CD8-positive, alpha-beta memory T cell (primary cell): ENCODE data around the gene NAALADL2. TPM values are rescaled to one million over a fixed set of nuclear protein-coding genes. Genes with fewer than 3 reads are reported as not detected.

Experiments used
- CTCF ChIA-PET: fragments of 350-600 bp; sonication (Branson Sonifier 250); formaldehyde crosslinking; loops from one replicate; lab custom pipeline; 2021; ENCODE audit warnings: antibody characterized with exemption; lab: Charles Lee
- POLR2A ChIA-PET: fragments of 350-600 bp; sonication (Branson Sonifier 250); formaldehyde crosslinking; loops from one replicate; lab custom pipeline; 2021; ENCODE audit warnings: antibody characterized with exemption; lab: Charles Lee
- DNase-seq, 5 donors: peaks; one replicate each; pipeline versions ENCODE4 v3.0.0 to v3.0.0-alpha.2; 2020 to 2022; ENCODE audit warnings: mixed read lengths in 1 of 5
- H3K27ac ChIP-seq: one replicate; pipeline ENCODE4 v1.7.0; 2013; ENCODE audit warnings: low read depth, mild to moderate bottlenecking, low read length, moderate library complexity
- H3K27me3 ChIP-seq: 2 replicates; pipeline ENCODE4 v1.7.0; 2013; ENCODE audit warnings: low read length, mild to moderate bottlenecking; ENCODE audit not compliant: insufficient read depth, poor library complexity, severe bottlenecking
- H3K36me3 ChIP-seq: 2 replicates; pipeline ENCODE4 v1.7.0; 2013; ENCODE audit warnings: mild to moderate bottlenecking, low read length, moderate library complexity; ENCODE audit not compliant: insufficient read depth
- H3K4me1 ChIP-seq: 2 replicates; pipeline ENCODE4 v1.7.0; 2013; ENCODE audit warnings: mild to moderate bottlenecking, low read length, moderate library complexity; ENCODE audit not compliant: insufficient read depth
- H3K4me3 ChIP-seq: 2 replicates; pipeline ENCODE4 v1.7.0; 2013; ENCODE audit warnings: mild to moderate bottlenecking, low read length
- H3K9me3 ChIP-seq: 2 replicates; pipeline ENCODE4 v1.7.0; 2013; ENCODE audit warnings: mild to moderate bottlenecking, low read length
- H3K27ac Mint-ChIP-seq, 8 donors: one replicate each; pipeline ENCODE4 v1.8.0; 2020 to 2021; ENCODE audit warnings: mixed read lengths in 8 of 8, mild to moderate bottlenecking in 6 of 8, inconsistent platforms in 3 of 8, moderate library complexity in 3 of 8
- H3K27me3 Mint-ChIP-seq, 2 donors: one replicate each; pipeline ENCODE4 v1.8.0; 2020 to 2021; ENCODE audit warnings: mixed read lengths in 2 of 2, mild to moderate bottlenecking in 1 of 2, moderate library complexity in 1 of 2
- H3K36me3 Mint-ChIP-seq, 3 donors: one replicate each; pipeline ENCODE4 v1.8.0; 2020 to 2021; ENCODE audit warnings: mixed read lengths in 3 of 3, inconsistent platforms in 1 of 3, mild to moderate bottlenecking in 1 of 3
- H3K4me1 Mint-ChIP-seq, 3 donors: one replicate each; pipeline ENCODE4 v1.8.0; 2020 to 2021; ENCODE audit warnings: mixed read lengths in 3 of 3, inconsistent platforms in 1 of 3, mild to moderate bottlenecking in 1 of 3
- H3K4me3 Mint-ChIP-seq, 7 donors: one replicate each; pipeline ENCODE4 v1.8.0; 2020 to 2021; ENCODE audit warnings: mixed read lengths in 7 of 7, mild to moderate bottlenecking in 6 of 7, moderate library complexity in 4 of 7, inconsistent platforms in 2 of 7
- H3K9me3 Mint-ChIP-seq, 5 donors: one replicate each; pipeline ENCODE4 v1.8.0; 2020 to 2022; ENCODE audit warnings: mixed read lengths in 5 of 5, mild to moderate bottlenecking in 3 of 5, moderate library complexity in 2 of 5, inconsistent platforms in 1 of 5
- polyA plus RNA-seq: library from polyadenylated mRNA; unstranded; fragments of 300-500 nt; fragmentation: Illumina TruSeq; gene quantifications from one replicate; pipeline ENCODE4 v1.2.3, GENCODE V29; 2021
- total RNA-seq, 2 experiments: library from RNA; stranded (reverse); gene quantifications; one replicate each; pipeline ENCODE4 v1.2.3, GENCODE V29; 2021

Gene NAALADL2
- total and polyA plus RNA-seq, 3 experiments from 2014 or later = not detected

DNA sequence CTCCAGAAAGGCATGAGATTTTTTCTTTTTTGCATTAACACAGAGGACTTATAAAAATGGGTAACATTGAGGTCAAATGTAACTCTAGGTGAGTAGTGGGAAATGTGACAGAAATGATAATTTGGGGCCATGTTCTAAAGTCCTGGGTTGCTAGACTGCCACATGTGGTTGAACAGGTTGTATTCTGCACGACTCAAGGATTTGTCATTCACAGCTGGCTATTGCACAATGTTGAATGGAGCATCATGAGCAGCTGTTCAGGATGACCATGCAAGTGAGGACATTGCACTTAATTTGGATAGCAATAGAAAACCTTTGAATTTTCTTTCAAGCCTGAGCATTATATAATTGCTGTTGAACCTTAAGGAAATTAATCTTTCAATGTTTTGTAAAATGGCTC, 396.6 kb downstream of the NAALADL2 start:
- Mint-ChIP-seq H3K4me3 (no peak overlapping the region), H3K27ac (no peak overlapping the region), H3K4me1 (no peaks in the 10 kb centered on the region), H3K9me3 (peaks cover 0 to 33% (median 6%) of the 10 kb centered on the region in 5 donors), H3K36me3 (no peaks in the 10 kb centered on the region), H3K27me3 (no peaks in the 10 kb centered on the region)
- Histone ChIP-seq H3K27ac (no peak overlapping the region), H3K9me3 (no peaks in the 10 kb centered on the region), H3K4me3 (no peak overlapping the region), H3K27me3 (no peaks in the 10 kb centered on the region), H3K4me1 (no peaks in the 10 kb centered on the region), H3K36me3 (no peaks in the 10 kb centered on the region)
- POLR2A ChIA-PET = no interaction called here
- DNase-seq = no peak
- CTCF ChIA-PET = no interaction called here

DNA sequence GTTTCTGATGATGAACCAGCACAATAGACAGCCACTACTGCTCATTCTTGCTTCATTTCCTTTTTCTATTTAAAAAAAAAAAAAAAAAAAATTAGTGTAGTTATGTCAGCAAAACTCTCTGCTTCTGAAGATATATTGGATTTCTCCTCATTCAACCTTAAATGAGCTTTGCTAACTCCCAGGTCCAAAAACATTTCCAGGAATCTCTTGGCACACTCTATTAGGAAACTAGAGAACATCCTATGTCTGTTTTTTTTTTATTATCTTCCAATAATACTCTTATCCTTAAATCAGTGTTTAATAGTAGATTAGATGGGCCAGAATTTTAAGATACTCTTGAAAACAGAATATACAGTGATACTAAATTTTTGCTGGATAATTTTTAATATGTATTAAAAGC, 398.0 kb downstream of the NAALADL2 start:
- no peaks in the 10 kb centered on the region for H3K4me1 Mint-ChIP-seq
- no peaks in the 10 kb centered on the region for H3K4me1 ChIP-seq
- H3K9me3 ChIP-seq = no peaks in the 10 kb centered on the region
- CTCF ChIA-PET = no interaction called here
- H3K4me3 Mint-ChIP-seq = no peak overlapping the region
- H3K27ac ChIP-seq = no peak overlapping the region
- H3K27ac Mint-ChIP-seq = no peak overlapping the region
- DNase-seq = no peak
- H3K36me3 Mint-ChIP-seq = no peaks in the 10 kb centered on the region
- H3K9me3 Mint-ChIP-seq = peaks cover 0 to 21% (median 6%) of the 10 kb centered on the region in 5 donors
- no peaks in the 10 kb centered on the region for H3K27me3 Mint-ChIP-seq
- POLR2A ChIA-PET = no interaction called here
- no peaks in the 10 kb centered on the region for H3K36me3 ChIP-seq
- H3K27me3 ChIP-seq = no peaks in the 10 kb centered on the region
- H3K4me3 ChIP-seq = no peak overlapping the region

DNA sequence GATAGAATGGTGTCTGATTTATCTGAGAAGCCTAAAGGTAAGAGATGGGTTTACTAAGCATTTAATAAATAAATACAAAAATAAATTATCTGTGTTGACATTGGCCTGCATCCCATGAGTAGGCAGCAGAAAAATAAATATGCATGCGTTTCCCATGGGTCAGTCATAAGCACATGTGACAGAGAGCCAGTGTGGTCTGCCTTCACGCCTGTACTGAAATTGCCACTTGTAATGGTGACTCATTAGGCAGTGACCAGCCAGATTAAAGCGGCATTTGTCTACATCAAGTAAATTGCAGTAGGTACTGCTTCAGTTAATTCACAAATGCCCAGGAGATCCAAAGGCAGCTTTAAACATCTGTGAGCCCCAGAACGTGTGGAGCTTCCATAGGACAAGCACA, 399.6 kb downstream of the NAALADL2 start:
- POLR2A ChIA-PET = no interaction called here
- no peaks in the 10 kb centered on the region for H3K36me3 Mint-ChIP-seq
- H3K4me3 Mint-ChIP-seq = no peak overlapping the region
- H3K27me3 Mint-ChIP-seq = no peaks in the 10 kb centered on the region
- Histone ChIP-seq H3K27ac (no peak overlapping the region), H3K4me1 (no peaks in the 10 kb centered on the region), H3K4me3 (no peak overlapping the region), H3K27me3 (no peaks in the 10 kb centered on the region), H3K9me3 (no peaks in the 10 kb centered on the region), H3K36me3 (no peaks in the 10 kb centered on the region)
- DNase-seq = no peak
- no peaks in the 10 kb centered on the region for H3K4me1 Mint-ChIP-seq
- CTCF ChIA-PET = no interaction called here
- H3K9me3 Mint-ChIP-seq = peaks cover 0 to 13% (median 6%) of the 10 kb centered on the region in 5 donors
- H3K27ac Mint-ChIP-seq = no peak overlapping the region

DNA sequence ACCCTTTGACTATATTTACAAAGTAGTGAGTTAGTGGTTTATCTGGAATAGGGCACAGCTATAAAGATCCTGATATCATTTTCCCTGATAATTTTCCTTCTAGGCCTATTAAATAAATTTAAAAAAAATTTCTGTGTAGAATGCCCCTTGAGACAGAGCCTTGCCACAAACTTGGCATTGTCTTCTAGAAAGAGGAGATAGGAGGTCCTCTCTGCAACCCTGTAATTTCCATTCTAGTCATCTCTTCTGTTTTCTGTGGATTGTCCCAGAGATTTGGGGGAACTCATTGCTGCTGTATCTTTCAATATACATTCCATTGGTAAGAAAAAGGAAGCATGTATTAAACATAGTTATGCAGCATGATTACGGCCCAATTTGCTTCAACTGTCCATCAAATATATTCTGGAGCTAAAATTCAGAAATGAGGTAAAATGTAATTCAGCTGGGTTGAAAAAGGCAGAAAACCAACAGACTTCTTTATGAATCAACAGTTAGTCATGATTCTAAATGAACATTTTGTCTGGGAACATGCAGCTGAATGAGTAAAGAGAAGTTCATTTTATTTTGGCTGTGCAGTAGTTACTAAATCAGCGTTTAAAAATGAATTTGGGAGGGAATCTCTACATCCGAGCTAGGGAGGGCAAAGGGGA, 401.1 kb downstream of the NAALADL2 start:
- CTCF ChIA-PET = no interaction called here
- Mint-ChIP-seq H3K27me3 (no peaks in the 10 kb centered on the region), H3K4me1 (no peaks in the 10 kb centered on the region), H3K9me3 (peaks cover 0 to 18% (median 4%) of the 10 kb centered on the region in 5 donors), H3K27ac (no peak overlapping the region), H3K36me3 (no peaks in the 10 kb centered on the region), H3K4me3 (no peak overlapping the region)
- no peaks in the 10 kb centered on the region for H3K27me3 ChIP-seq
- DNase-seq = no peak
- H3K4me3 ChIP-seq = no peak overlapping the region
- no peaks in the 10 kb centered on the region for H3K9me3 ChIP-seq
- POLR2A ChIA-PET = no interaction called here
- no peaks in the 10 kb centered on the region for H3K4me1 ChIP-seq
- no peaks in the 10 kb centered on the region for H3K36me3 ChIP-seq
- no peak overlapping the region for H3K27ac ChIP-seq

DNA sequence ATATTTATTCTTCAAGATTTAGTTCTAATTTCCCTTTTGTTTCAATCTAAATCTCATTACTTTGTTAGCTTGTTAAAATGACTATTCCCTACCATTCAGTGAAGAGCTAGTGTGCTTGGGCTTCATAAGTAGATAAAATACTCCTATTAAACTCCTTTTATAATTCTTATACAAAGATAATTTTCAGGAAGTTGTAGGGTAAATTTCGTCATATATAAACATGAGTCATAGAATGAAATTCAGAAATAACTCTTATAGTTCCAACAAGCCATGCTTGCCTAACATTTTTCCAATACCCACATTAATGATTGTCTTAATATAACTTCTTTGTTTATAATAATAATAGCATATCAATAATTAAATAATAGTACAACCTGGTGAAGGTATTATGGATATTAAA, 407.3 kb downstream of the NAALADL2 start:
- CTCF ChIA-PET = no interaction called here
- no peaks in the 10 kb centered on the region for H3K9me3 ChIP-seq
- Mint-ChIP-seq H3K27me3 (no peaks in the 10 kb centered on the region), H3K27ac (no peak overlapping the region), H3K36me3 (no peaks in the 10 kb centered on the region), H3K9me3 (peaks cover 0 to 15% (median 0%) of the 10 kb centered on the region in 5 donors), H3K4me3 (no peak overlapping the region), H3K4me1 (no peaks in the 10 kb centered on the region)
- H3K4me3 ChIP-seq = no peak overlapping the region
- DNase-seq = no peak
- H3K27me3 ChIP-seq = no peaks in the 10 kb centered on the region
- no peaks in the 10 kb centered on the region for H3K4me1 ChIP-seq
- no peaks in the 10 kb centered on the region for H3K36me3 ChIP-seq
- no peak overlapping the region for H3K27ac ChIP-seq
- POLR2A ChIA-PET = no interaction called here

DNA sequence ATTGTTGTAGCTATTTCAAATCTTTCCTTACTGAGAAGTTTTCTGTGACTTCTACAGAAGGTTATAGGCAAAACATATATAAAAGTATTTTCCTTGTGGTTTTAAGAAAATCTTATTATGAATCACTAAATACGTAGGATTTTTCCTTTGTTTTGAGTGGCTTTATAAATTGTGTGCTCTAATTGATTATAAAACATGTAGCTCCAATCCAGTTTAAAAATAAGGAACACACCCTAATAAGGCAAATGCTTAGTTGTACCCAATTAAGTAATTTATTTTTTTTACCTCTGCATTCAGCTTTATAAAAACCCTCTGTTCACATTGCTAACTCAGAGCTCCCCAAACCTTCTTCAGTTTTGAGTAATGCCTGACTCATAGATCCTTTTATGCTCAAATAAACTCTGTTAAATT, 408.0 kb downstream of the NAALADL2 start:
- Histone ChIP-seq H3K27me3 (no peaks in the 10 kb centered on the region), H3K27ac (no peak overlapping the region), H3K36me3 (no peaks in the 10 kb centered on the region), H3K9me3 (no peaks in the 10 kb centered on the region), H3K4me3 (no peak overlapping the region), H3K4me1 (no peaks in the 10 kb centered on the region)
- no peak for DNase-seq
- Mint-ChIP-seq H3K36me3 (no peaks in the 10 kb centered on the region), H3K27ac (no peak overlapping the region), H3K27me3 (no peaks in the 10 kb centered on the region), H3K4me1 (no peaks in the 10 kb centered on the region), H3K9me3 (peaks cover 0 to 15% (median 0%) of the 10 kb centered on the region in 5 donors), H3K4me3 (no peak overlapping the region)
- POLR2A ChIA-PET = no interaction called here
- CTCF ChIA-PET = no interaction called here

DNA sequence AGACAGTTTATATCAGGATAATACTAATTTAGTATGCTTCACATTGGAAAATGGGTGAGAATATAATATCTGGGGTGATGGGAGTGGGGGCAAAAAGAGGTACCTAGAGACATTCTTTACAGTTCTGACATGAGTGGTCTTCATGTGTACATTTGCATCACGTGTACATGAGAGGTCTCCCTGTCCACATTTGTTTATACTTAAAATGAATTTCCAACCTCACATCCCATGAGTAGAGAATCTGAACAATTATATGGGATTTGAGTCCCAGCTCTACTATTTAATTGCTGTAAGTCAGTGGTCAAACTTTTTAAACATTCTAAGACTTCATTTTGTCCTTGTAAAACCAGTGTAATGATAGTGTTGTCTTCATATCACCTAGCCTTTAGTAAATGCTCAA, 408.4 kb downstream of the NAALADL2 start:
- H3K4me3 Mint-ChIP-seq = no peak overlapping the region
- no peaks in the 10 kb centered on the region for H3K4me1 Mint-ChIP-seq

DNA sequence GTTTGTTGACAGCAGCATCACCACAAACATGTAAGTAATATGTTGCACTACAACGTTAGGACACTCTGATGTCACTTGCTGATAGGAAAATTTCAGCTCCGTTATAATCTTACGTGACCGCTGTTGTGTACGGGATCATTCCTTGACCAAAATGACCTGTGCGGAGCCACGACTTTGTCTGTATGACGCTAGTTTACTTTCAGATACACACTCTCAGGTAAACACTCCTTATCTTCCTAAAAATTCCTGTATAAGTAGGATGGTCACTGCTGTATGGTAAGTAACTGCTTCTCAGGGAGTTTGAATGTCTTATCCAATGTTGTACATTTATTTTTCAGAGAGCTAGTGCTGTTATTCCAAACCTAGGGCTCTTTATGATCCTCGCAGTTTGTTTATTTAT, 410.3 kb downstream of the NAALADL2 start:
- no peaks in the 10 kb centered on the region for H3K4me1 ChIP-seq
- Mint-ChIP-seq H3K27ac (no peak overlapping the region), H3K4me3 (no peak overlapping the region), H3K4me1 (no peaks in the 10 kb centered on the region), H3K27me3 (no peaks in the 10 kb centered on the region), H3K36me3 (no peaks in the 10 kb centered on the region), H3K9me3 (peaks cover 0 to 18% (median 0%) of the 10 kb centered on the region in 5 donors)
- no peaks in the 10 kb centered on the region for H3K27me3 ChIP-seq
- no peak overlapping the region for H3K27ac ChIP-seq
- no peaks in the 10 kb centered on the region for H3K9me3 ChIP-seq
- ChIA-PET POLR2A (no interaction called here), CTCF (no interaction called here)
- no peak for DNase-seq
- H3K36me3 ChIP-seq = no peaks in the 10 kb centered on the region
- no peak overlapping the region for H3K4me3 ChIP-seq

More for the DNA sequence above, 408.4 kb downstream of the NAALADL2 start:
- Mint-ChIP-seq H3K9me3 (peaks cover 0 to 15% (median 0%) of the 10 kb centered on the region in 5 donors), H3K27ac (no peak overlapping the region), H3K27me3 (no peaks in the 10 kb centered on the region), H3K36me3 (no peaks in the 10 kb centered on the region)
- ChIA-PET POLR2A (no interaction called here), CTCF (no interaction called here)
- Histone ChIP-seq H3K4me1 (no peaks in the 10 kb centered on the region), H3K27me3 (no peaks in the 10 kb centered on the region), H3K36me3 (no peaks in the 10 kb centered on the region), H3K9me3 (no peaks in the 10 kb centered on the region), H3K4me3 (no peak overlapping the region), H3K27ac (no peak overlapping the region)
- DNase-seq = no peak
